ENCODE data around the gene TUBB4B.

TUBB4B gene

DNA sequence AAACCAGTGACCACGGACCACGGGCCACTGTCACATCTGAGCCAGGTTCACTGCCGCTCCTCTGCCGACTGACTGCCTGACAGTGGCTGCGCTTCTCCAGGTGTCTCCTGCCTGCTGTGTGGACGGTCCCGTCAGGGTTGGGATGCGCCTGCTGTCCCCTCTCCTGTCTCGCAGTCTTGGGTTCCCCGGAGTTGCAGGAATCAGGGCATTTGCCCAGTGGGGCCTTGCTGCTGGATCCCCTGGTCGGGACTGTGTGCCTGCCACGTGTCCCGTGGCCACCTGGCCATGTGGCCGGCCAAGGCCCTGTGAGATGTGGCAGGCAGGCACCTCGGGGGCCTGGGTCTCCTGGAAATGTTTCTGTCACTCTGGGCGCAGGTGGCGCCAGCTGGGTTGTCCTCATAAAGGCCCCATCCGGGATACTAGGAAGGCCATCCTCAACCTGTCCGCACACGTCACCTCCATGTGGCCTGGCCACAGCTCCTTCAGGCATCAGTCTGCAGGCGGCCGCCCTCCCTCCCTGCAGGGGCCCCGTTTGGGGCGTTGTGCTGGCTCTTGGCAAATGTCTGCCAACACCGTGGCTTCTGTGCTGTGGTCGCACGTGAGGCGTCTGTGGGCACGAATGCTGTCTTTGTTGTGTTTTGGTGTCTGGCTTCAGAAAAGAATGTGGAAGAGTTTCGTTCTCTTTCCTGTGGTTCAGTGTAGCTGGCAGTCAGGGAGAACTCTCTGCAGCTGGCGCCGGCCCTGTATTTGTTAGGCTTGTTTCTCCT, 30.0 kb downstream of the TUBB4B start:
- DNase-seq (ENCODE audit: low spot score) = no peak

- DNase-seq (ENCODE audit: low spot score) = no peak
These were observed 30.6 kb downstream of the TUBB4B start for GRCh38 chr9:137271696-137272076.

GRCh38 chr9:137272241-137273094, 31.4 kb downstream of the TUBB4B start:
- no peak for DNase-seq (ENCODE audit: low spot score)

- no peak for DNase-seq (ENCODE audit: low spot score)
These were observed 32.0 kb downstream of the TUBB4B start for GRCh38 chr9:137273095-137273490.

- no peak for DNase-seq (ENCODE audit: low spot score)
These were observed 32.7 kb downstream of the TUBB4B start for GRCh38 chr9:137273611-137274320.

DNA sequence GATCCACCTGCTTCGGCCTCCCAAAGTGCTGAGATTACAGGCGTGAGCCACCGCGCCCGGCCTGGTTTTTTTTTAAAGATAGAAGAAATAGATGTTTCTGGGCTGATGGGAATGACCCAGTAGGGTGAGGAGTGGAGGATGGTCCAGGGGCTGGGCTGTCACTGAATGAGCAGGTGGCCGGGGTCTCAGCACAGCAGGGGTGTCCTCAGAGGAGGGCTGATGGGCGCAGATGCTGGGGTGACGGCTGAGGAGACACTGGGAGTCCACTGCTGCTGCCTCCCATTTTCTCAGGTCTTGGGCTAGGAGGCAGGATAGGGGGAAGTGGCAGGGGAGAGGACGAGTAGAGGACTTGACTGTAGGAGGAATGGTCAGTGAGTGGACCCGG, 34.1 kb downstream of the TUBB4B start:
- DNase-seq (ENCODE audit: low spot score) = no peak

- no peak for DNase-seq (ENCODE audit: low spot score)
These were observed 34.7 kb downstream of the TUBB4B start for GRCh38 chr9:137275588-137276472.

DNA sequence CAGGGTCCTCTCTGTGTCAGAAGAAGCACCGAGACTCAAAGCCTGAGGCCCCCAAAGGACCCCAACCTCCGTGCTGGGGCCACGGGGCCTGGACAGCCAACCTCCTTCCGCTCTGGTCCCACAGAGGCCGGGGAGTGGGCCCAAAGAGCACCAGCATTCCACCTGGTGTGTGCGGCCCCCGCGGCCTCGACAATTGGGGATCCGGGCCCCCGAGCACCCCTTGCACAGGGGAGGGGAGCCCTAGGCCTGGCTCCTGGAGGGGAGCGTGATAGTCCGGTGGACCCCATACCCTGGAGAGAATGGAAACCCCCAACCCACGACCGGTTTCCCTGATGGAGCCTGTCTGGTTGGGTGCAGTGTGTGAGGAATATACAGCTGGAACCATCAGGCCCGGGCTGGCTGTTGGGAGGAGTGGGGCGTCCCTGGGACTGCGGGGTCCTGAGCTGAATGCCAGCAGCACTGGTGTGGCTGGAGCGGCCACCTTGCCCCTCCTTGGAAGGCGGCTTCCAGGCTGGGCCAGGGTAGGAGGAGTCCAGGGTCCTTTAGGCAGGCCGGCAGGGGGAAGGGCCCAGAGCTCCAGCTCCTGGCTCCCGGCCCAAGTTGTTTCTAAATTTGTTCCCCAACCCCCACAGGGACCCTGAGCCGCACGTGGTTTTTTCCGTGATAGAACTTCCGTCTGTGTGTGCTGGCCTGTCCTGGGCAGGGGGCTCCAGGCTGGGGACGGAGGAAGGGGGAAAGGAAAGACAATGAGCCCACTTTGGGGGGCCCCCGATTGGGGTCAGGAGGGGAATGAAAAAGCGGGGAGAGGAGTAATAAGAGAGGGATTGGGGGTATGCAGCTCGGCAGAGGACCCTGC, 35.6 kb downstream of the TUBB4B start:
- DNase-seq (ENCODE audit: low spot score) = peak; percentile 68

DNA sequence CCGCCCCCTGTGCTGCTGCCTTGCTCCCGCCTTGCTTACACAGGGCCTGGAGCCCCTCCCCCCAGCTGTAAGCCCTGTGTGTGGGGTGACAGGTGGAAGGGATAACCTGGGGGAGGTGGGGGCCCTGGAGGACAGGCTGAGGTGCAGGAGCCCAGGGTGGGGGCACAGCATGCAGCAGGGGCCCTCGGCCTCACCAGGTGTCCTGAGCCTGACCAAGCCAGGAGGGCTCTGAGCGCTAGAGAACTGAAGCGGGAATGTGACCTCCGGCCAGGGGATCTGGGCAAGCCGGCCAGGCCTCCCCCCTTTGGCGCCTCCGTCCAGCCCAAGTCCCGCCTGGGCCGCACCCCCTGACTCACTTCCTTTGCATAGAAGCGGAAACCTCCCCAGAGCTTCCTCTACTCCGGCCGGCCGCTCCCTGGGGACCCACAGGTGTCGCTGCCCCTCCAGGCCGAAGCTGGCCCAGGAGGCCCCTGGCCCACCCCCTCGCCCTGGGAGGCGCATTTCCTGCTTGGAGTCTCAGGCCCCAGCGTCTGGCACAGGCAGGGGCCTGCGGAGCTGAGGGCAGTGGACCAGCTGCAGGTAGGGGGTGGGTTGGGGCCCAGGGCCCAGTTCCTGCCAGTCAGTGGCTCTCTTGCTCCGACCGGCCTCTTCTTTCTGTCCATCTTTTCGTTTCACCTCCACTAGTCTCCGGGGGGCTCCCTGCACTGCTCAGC, 36.4 kb downstream of the TUBB4B start, which contains the start of gene TOR4A:
TSS of gene TOR4A (plus strand) at position 398 of the 713 bp plus-strand sequence. CDS start 964 bp downstream, outside the sequence.
- DNase-seq (ENCODE audit: low spot score) = peak; percentile 93

DNA sequence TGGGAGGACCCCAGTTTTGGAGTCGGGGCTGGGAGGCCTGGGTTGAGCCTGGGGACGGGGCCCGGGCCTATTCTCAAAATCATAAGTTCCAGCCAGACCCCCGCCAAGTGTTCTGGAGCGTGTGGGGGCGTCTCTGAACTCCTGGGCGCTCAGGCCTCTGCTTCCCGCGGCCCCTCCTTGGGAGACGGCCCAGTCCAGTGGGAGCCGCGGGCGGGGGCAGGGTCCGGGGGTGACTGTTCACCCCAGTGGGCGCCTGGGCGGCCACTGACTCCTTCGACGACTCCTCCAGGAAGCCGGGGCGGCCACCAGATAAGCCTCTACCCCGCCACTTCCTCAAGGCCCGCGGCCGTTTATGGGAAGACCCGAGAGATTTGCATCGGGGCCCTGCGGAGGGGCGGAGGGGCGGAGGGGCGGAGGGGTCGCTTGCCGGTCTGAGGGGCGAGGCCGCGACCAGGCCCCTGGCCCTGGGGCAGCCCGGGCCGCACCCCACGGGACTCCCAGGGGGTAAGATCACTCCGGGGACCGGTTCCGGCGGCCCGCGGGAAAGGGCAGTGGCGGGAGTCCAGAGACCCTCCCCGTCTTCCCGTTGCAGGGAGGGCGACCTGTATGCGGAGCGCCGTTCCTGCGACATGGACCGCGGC, 37.1 kb downstream of the TUBB4B start:
- DNase-seq (ENCODE audit: low spot score) = no peak

- no peak for DNase-seq (ENCODE audit: low spot score)
These were observed 37.9 kb downstream of the TUBB4B start for GRCh38 chr9:137278721-137279711.

GRCh38 chr9:137279741-137280473, 38.8 kb downstream of the TUBB4B start:
- no peak for DNase-seq (ENCODE audit: low spot score)

DNA sequence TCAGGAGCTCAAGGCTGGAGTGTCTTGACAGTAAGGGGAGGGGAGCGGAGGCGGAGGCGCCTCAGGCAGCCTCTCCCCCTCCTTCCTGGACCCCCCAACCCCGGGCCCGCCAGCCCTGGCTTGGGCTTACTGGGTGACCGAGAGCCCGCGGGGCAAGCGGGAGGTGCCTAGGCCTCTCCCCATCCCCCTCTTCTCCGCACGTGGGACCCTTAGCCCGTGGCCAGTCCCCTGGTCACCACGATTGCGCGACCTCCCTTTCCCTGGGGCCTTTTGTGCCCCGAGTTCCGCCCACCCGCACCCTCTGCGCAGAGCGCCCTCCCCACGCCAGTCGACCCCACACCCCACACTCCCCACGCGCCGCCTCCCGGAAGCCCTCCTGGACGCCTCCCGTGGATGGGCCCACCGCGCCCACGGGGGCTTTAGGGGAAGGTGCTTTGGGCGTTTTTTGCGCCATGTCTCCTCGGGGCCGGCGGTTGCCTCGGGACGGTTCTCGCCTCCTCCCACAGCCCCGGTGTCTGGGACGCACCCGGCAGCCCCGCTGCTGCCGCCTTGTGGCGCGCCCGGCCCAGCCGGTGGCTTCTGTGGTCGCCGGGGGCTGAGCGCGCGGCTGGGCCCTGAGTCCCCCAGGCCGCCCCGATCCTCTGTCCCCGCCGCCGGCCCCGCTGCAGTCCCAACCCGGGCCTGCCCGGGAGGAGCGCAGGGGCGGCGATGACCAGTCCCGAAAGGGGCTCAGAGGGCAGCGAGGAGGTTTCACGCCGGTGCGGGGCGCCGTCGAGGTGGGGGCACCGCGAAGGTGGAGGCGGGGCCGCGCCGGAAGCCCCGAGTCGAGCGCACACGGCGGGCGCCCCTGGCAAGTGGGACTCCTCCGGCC, 39.6 kb downstream of the TUBB4B start:
- DNase-seq (ENCODE audit: low spot score) = no peak

DNA sequence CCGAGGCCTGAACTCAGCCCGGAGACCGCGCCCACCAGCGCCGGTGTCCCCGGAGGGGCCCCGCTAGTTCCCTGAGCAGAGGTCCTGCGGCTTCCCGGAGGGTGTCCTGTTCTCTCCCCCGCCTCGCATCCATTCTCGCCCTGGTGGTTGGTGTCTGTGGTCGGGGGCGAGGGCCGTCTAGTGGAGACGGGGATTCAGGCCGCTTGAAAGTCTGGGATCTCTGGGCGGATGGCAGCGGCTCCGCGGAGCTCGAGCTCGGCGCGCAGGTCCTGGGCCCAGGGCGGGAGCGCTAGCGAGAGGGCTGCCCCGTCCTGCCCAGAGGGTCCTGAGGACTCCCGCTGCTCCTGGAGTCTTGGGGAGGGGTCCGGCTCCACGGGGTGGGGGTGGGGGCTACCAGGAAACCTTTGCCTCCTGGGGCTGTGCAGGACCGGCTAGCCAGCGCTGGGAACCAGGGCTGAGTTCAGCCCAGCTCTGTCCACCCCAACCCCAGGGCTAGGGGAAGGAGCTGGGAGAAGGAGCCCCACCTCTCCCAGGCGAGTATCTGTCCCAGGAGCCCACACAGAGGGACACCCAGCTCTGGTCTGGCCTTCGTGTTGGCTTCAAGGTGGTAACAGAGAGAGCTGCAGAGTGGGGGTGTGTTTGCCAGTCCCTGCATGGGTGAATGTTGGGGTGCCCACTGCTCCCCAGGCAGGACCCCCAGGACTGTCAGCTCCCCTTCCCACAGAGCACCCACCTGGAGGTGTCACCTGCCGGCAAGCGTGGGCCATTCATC, 40.4 kb downstream of the TUBB4B start:
- no peak for DNase-seq (ENCODE audit: low spot score)

GRCh38 chr9:137286975-137287383, 45.9 kb downstream of the TUBB4B start:
- DNase-seq (ENCODE audit: low spot score) = peak; percentile 94

GRCh38 chr9:137293094-137293481, 52.0 kb downstream of the TUBB4B start:
- DNase-seq (ENCODE audit: low spot score) = no peak

All from HuH-7.5 (cell line).